Sigmoid colon (tissue), 4 donors: ENCODE data around the gene AUTS2.

Experiments used
- EP300 ChIP-seq, 4 donors: sonication (generic); formaldehyde crosslinking; IDR thresholded peaks; one replicate each; pipeline ENCODE4 v1.6.1; 2017; ENCODE audit warnings: antibody characterized with exemption in 4 of 4
- POLR2A ChIP-seq, 2 donors: fragments of 450-650 bp; IDR thresholded peaks; one replicate each; pipeline ENCODE4 v1.6.1; 2016; ENCODE audit warnings: antibody characterized with exemption in 2 of 2, mild to moderate bottlenecking in 2 of 2, moderate library complexity in 2 of 2
- POLR2AphosphoS5 ChIP-seq, 4 donors: sonication (generic); formaldehyde crosslinking; IDR thresholded peaks; one replicate each; pipeline ENCODE4 v1.6.1; 2017; ENCODE audit warnings: antibody characterized with exemption in 4 of 4
- TF ChIP-seq, protein P1 (sequence below), 4 experiments: fragments of 450-650 bp in 3 of 4; fragments of 200-600 bp in 1 of 4; IDR thresholded peaks; one replicate each; pipeline ENCODE4 v1.5.1; 2016 to 2019; ENCODE audit warnings: antibody characterized with exemption in 4 of 4, mild to moderate bottlenecking in 3 of 4, moderate library complexity in 2 of 4

DNA sequence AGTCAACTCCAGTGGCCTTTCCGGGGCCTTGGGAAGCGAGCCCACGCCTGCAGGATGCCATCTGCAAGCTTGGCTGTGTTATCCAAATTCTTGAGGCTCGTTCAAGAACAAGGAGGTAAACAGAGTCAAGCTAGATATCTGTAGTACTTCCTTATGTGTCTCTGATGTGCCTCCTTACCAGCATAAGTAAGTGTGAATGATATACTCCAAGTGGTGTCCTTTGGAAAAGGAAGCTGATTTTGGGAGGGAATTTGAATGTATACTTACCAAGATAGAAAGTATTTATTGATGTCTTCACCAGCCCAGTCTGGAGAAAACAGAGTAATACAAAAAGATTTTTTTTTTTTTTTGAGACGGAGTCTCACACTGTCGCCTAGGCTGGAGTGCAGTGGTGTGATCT, 1161.4 kb downstream of the AUTS2 start:
- TF ChIP-seq, protein P1, sequence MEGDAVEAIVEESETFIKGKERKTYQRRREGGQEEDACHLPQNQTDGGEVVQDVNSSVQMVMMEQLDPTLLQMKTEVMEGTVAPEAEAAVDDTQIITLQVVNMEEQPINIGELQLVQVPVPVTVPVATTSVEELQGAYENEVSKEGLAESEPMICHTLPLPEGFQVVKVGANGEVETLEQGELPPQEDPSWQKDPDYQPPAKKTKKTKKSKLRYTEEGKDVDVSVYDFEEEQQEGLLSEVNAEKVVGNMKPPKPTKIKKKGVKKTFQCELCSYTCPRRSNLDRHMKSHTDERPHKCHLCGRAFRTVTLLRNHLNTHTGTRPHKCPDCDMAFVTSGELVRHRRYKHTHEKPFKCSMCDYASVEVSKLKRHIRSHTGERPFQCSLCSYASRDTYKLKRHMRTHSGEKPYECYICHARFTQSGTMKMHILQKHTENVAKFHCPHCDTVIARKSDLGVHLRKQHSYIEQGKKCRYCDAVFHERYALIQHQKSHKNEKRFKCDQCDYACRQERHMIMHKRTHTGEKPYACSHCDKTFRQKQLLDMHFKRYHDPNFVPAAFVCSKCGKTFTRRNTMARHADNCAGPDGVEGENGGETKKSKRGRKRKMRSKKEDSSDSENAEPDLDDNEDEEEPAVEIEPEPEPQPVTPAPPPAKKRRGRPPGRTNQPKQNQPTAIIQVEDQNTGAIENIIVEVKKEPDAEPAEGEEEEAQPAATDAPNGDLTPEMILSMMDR (IDR thresholded peaks at IDR 0.05), result no peak
- no peak for TF ChIP-seq POLR2A (IDR thresholded peaks at IDR 0.05)
- TF ChIP-seq POLR2AphosphoS5 (IDR thresholded peaks at IDR 0.05), result no peak
- TF ChIP-seq EP300 (IDR thresholded peaks at IDR 0.05), result no peak
